CD14-positive monocyte (primary cell): Measurements from ENCODE around the gene C12orf56. TPM values are rescaled to one million over a fixed set of nuclear protein-coding genes. Genes with fewer than 3 reads are reported as not detected.

Experiments
- DNase-seq, 3 donors: peaks; one replicate each; pipeline ENCODE4 v3.0.0-alpha.2; 2011 to 2022
- H2AFZ ChIP-seq: 2 replicates; pipeline ENCODE4 v1.6.0; 2012; ENCODE audit warnings: mild to moderate bottlenecking, low read depth, low read length, inconsistent platforms; ENCODE audit not compliant: insufficient read depth, poor library complexity, severe bottlenecking
- H3K27ac ChIP-seq, 2 donors: 1 replicate in 1 of 2; 2 replicates in 1 of 2; pipeline ENCODE4 v1.5.1; 2012 to 2013; ENCODE audit warnings: low read length in 2 of 2, control low read depth in 1 of 2, inconsistent platforms in 1 of 2, low read depth in 1 of 2, mild to moderate bottlenecking in 1 of 2
- H3K27me3 ChIP-seq, 2 donors: one replicate each; pipeline versions ENCODE4 v1.6.0 to v1.6.1; 2011 to 2013; ENCODE audit warnings: low read length in 2 of 2; ENCODE audit not compliant: control insufficient read depth in 2 of 2, insufficient read depth in 2 of 2
- H3K36me3 ChIP-seq, 2 donors: replicated peaks in 1 of 2; 1 replicate in 1 of 2; 2 replicates in 1 of 2; pipeline versions ENCODE4 v1.5.1 to v1.6.1; 2012 to 2013; ENCODE audit warnings: low read length in 2 of 2, control low read depth in 1 of 2, inconsistent platforms in 1 of 2, mild to moderate bottlenecking in 1 of 2; ENCODE audit not compliant: insufficient read depth in 2 of 2, control insufficient read depth in 1 of 2
- H3K4me1 ChIP-seq, 2 donors: 1 replicate in 1 of 2; 2 replicates in 1 of 2; pipeline versions ENCODE4 v1.5.1 to v1.6.1; 2012 to 2013; ENCODE audit warnings: low read length in 2 of 2, control low read depth in 1 of 2, inconsistent platforms in 1 of 2, mild to moderate bottlenecking in 1 of 2, moderate library complexity in 1 of 2; ENCODE audit not compliant: insufficient read depth in 2 of 2, control insufficient read depth in 1 of 2
- H3K4me2 ChIP-seq: replicated peaks from 2 replicates; pipeline ENCODE3; 2012; ENCODE audit warnings: low read length, moderate library complexity, mild to moderate bottlenecking; ENCODE audit not compliant: poor library complexity, severe bottlenecking; ENCODE audit errors: extremely low read depth
- H3K4me3 ChIP-seq, 3 experiments: fragments of 200-600 bp in 1 of 3; sonication (generic) in 1 of 3; replicated peaks in 1 of 3; 1 replicate in 2 of 3; 2 replicates in 1 of 3; pipeline ENCODE4 v1.5.1; 2011 to 2013; ENCODE audit warnings: low read length in 3 of 3, mild to moderate bottlenecking in 3 of 3, control low read depth in 2 of 3, low read depth in 2 of 3, inconsistent platforms in 1 of 3, moderate library complexity in 1 of 3
- H3K79me2 ChIP-seq: 2 replicates; pipeline ENCODE4 v1.6.0; 2012; ENCODE audit warnings: mild to moderate bottlenecking, control low read depth, inconsistent platforms, low read length, moderate library complexity; ENCODE audit not compliant: insufficient read depth
- H3K9ac ChIP-seq: 2 replicates; pipeline ENCODE4 v1.6.0; 2017; ENCODE audit warnings: low read length, mild to moderate bottlenecking; ENCODE audit not compliant: insufficient read depth, poor library complexity, severe bottlenecking
- H3K9me3 ChIP-seq, 2 donors: replicated peaks in 1 of 2; 1 replicate in 1 of 2; 2 replicates in 1 of 2; pipeline versions ENCODE4 v1.5.1 to v1.6.1; 2012 to 2013; ENCODE audit warnings: low read length in 2 of 2, control low read depth in 1 of 2; ENCODE audit not compliant: control insufficient read depth in 1 of 2, insufficient read depth in 1 of 2
- H4K20me1 ChIP-seq: 2 replicates; pipeline ENCODE4 v1.6.0; 2012; ENCODE audit warnings: mild to moderate bottlenecking, low read length, control low read depth, moderate library complexity; ENCODE audit not compliant: insufficient read depth
- H3K27ac Mint-ChIP-seq, 7 donors: one replicate each; pipeline ENCODE4 v1.8.0; 2020; ENCODE audit warnings: mild to moderate bottlenecking in 7 of 7, mixed read lengths in 7 of 7, moderate library complexity in 6 of 7, inconsistent platforms in 2 of 7
- H3K27me3 Mint-ChIP-seq, 3 donors: one replicate each; pipeline ENCODE4 v1.8.0; 2021 to 2022; ENCODE audit warnings: low read depth in 3 of 3, mild to moderate bottlenecking in 3 of 3, mixed read lengths in 3 of 3, moderate library complexity in 3 of 3, inconsistent platforms in 1 of 3
- H3K36me3 Mint-ChIP-seq, 2 donors: one replicate each; pipeline ENCODE4 v1.8.0; 2020; ENCODE audit warnings: mixed read lengths in 2 of 2, inconsistent platforms in 1 of 2, mild to moderate bottlenecking in 1 of 2
- H3K4me1 Mint-ChIP-seq: one replicate; pipeline ENCODE4 v1.8.0; 2020; ENCODE audit warnings: mild to moderate bottlenecking, mixed read lengths
- H3K4me3 Mint-ChIP-seq, 2 donors: one replicate each; pipeline ENCODE4 v1.8.0; 2020; ENCODE audit warnings: mild to moderate bottlenecking in 2 of 2, mixed read lengths in 2 of 2, moderate library complexity in 1 of 2
- H3K9me3 Mint-ChIP-seq, 7 donors: one replicate each; pipeline ENCODE4 v1.8.0; 2020 to 2022; ENCODE audit warnings: mixed read lengths in 7 of 7, mild to moderate bottlenecking in 6 of 7, moderate library complexity in 6 of 7, inconsistent platforms in 2 of 7
- WGBS: methylation state at CpG from one replicate; pipeline ENCODE4 v1.1.5; 2013; ENCODE audit warnings: missing lambda C conversion rate; ENCODE audit not compliant: insufficient coverage; 5-methylcytosine and 5-hydroxymethylcytosine counted together
- intact Hi-C, 2 donors: fragments of 100-400 bp; cut with micrococcal nuclease; formaldehyde crosslinking; loops; one replicate each; pipeline versions ENCODE4 v1.15.0 to v1.15.1; 2023
- polyA plus RNA-seq, 3 donors: library from polyadenylated mRNA; depleted of rRNA in 1 of 3; unstranded in 2 of 3; stranded (reverse) in 1 of 3; fragments of 300-500 nt in 2 of 3; fragments of >200 nt in 1 of 3; fragmentation: Illumina TruSeq in 2 of 3; gene quantifications; 1 replicate in 2 of 3; 2 replicates in 1 of 3; pipeline ENCODE4 v1.2.3, GENCODE V29; 2012 to 2021
- TF ChIP-seq, protein P1 (sequence below): fragments of 200-600 bp; IDR thresholded peaks from one replicate; pipeline ENCODE4 v1.8.0; 2022; ENCODE audit warnings: antibody characterized with exemption, mild to moderate bottlenecking

Gene C12orf56
- polyA plus RNA-seq, 3 donors, result not detected

DNA sequence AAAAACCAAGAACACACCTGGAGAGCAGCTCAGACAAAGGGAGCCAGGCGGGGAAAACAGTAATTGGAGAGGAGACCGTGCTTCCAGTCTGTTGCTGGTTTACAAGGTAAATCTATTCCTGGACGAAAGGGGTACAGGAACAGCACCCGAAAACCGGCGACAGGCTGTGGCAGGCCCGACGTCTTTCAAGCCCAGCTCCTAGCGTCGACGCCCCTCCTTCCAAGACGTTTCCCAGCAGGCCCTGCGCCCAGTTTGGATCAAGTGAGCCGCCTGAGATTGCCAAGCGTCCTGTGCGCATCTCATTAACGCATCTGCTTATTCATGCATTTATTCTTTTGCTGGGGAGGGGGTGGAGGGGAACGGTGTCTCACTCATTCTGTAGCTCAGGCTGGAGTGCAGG, 1.4 kb downstream of the C12orf56 start:
- Histone ChIP-seq H4K20me1 (no peaks in the 10 kb centered on the region), H3K79me2 (no peaks in the 10 kb centered on the region), H3K4me2 (no peak overlapping the region), H3K36me3 (no peaks in the 10 kb centered on the region), H3K9ac (no peak overlapping the region), H3K27ac (no peak overlapping the region), H3K9me3 (no peaks in the 10 kb centered on the region), H3K4me3 (no peak overlapping the region), H3K4me1 (peaks cover 4 to 10% of the 10 kb centered on the region in 2 donors), H3K27me3 (peaks cover 22 to 35% of the 10 kb centered on the region in 2 donors), H2AFZ (no peak overlapping the region)
- 85% methylated on average over 18 of the region's 18 CpGs for WGBS
- intact Hi-C loops, result no loop called here
- peaks cover 24 to 39% (median 34%) of the 10 kb centered on the region in 3 donors for H3K27me3 Mint-ChIP-seq
- peaks cover 8% of the 10 kb centered on the region for H3K4me1 Mint-ChIP-seq
- H3K9me3 Mint-ChIP-seq, result peaks cover 0 to 4% (median 2%) of the 10 kb centered on the region in 7 donors
- TF ChIP-seq, protein P1, sequence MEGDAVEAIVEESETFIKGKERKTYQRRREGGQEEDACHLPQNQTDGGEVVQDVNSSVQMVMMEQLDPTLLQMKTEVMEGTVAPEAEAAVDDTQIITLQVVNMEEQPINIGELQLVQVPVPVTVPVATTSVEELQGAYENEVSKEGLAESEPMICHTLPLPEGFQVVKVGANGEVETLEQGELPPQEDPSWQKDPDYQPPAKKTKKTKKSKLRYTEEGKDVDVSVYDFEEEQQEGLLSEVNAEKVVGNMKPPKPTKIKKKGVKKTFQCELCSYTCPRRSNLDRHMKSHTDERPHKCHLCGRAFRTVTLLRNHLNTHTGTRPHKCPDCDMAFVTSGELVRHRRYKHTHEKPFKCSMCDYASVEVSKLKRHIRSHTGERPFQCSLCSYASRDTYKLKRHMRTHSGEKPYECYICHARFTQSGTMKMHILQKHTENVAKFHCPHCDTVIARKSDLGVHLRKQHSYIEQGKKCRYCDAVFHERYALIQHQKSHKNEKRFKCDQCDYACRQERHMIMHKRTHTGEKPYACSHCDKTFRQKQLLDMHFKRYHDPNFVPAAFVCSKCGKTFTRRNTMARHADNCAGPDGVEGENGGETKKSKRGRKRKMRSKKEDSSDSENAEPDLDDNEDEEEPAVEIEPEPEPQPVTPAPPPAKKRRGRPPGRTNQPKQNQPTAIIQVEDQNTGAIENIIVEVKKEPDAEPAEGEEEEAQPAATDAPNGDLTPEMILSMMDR, result no peak
- H3K36me3 Mint-ChIP-seq, result no peaks in the 10 kb centered on the region
- H3K4me3 Mint-ChIP-seq, result peak overlapping the region in 1 of 2 donors; percentile 75
- H3K27ac Mint-ChIP-seq, result no peak overlapping the region
- DNase-seq, result no peak

DNA sequence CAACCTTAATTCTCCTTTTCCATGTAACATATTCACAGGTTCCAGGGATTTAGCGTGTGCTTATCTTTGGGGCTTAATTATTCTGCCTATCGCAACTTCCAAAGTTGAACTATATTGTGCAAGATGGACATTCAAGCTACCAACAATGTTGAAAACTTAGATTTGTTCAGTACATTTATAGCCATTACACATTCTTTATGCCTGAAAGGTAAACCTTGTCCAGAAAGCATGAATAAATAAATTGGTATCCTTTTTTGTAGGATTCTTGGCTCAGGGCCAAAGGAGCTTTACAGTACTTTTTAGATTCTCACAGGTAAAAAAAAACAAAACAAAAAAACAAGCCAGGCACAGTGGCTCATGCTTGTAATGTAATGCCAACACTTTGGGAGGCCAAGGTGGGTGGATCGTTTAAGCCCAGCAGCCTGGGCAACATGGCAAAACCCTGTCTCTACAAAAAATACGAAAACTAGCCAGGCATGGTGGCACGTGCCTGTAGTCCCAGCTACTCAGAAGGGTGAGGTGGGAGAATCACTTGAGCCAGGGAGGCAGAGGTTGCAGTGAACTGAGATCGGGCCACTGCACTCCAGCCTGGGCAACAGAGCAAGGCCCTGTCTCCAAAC, 3.3 kb downstream of the C12orf56 start:
- Histone ChIP-seq H3K36me3 (no peaks in the 10 kb centered on the region), H3K9ac (no peak overlapping the region), H2AFZ (no peak overlapping the region), H3K27ac (no peak overlapping the region), H3K9me3 (no peaks in the 10 kb centered on the region), H3K4me2 (no peak overlapping the region), H4K20me1 (no peaks in the 10 kb centered on the region), H3K79me2 (no peaks in the 10 kb centered on the region), H3K4me1 (peaks cover 4 to 10% of the 10 kb centered on the region in 2 donors), H3K4me3 (no peak overlapping the region), H3K27me3 (peaks cover 22 to 33% of the 10 kb centered on the region in 2 donors)
- peaks cover 0 to 5% (median 2%) of the 10 kb centered on the region in 7 donors for H3K9me3 Mint-ChIP-seq
- intact Hi-C loops, result no loop called here
- peaks cover 8% of the 10 kb centered on the region for H3K4me1 Mint-ChIP-seq
- no peak overlapping the region for H3K4me3 Mint-ChIP-seq
- 100% methylated on average over 2 of the region's 6 CpGs for WGBS
- no peak for DNase-seq
- no peaks in the 10 kb centered on the region for H3K36me3 Mint-ChIP-seq
- TF ChIP-seq, protein P1, result no peak
- H3K27me3 Mint-ChIP-seq, result peaks cover 24 to 38% (median 37%) of the 10 kb centered on the region in 3 donors
- no peak overlapping the region for H3K27ac Mint-ChIP-seq
